Natural killer cell (primary cell): ENCODE results near the gene MYL10. TPM values are rescaled to one million over a fixed set of nuclear protein-coding genes. Genes with fewer than 3 reads are reported as not detected.

Source experiments
- ATAC-seq, 3 donors: fragments of 150-1000 bp in 2 of 3; fragments of 200-7000 bp in 1 of 3; cut with Tn5 transposase; 1 replicate in 1 of 3; 2 replicates in 2 of 3; pipeline ENCODE4 v1.10.0; 2021; ENCODE audit warnings: mild to moderate bottlenecking in 2 of 3, moderate library complexity in 2 of 3
- DNase-seq, 2 donors: peaks; one replicate each; pipeline versions ENCODE4 v3.0.0 to v3.0.0-alpha.2; 2013 to 2021; ENCODE audit warnings: mixed read lengths in 1 of 2
- H3K27ac ChIP-seq: one replicate; pipeline ENCODE4 v1.5.1; 2013; ENCODE audit warnings: mild to moderate bottlenecking, low read length
- H3K27me3 ChIP-seq: one replicate; pipeline ENCODE4 v1.6.1; 2013; ENCODE audit warnings: low read length; ENCODE audit not compliant: control insufficient read depth, insufficient read depth
- H3K36me3 ChIP-seq: one replicate; pipeline ENCODE4 v1.6.1; 2013; ENCODE audit warnings: low read length; ENCODE audit not compliant: control insufficient read depth, insufficient read depth
- H3K4me1 ChIP-seq: one replicate; pipeline ENCODE4 v1.6.1; 2013; ENCODE audit warnings: low read length; ENCODE audit not compliant: control insufficient read depth, insufficient read depth
- H3K4me3 ChIP-seq: one replicate; pipeline ENCODE4 v1.5.1; 2013; ENCODE audit warnings: low read length
- H3K9me3 ChIP-seq: one replicate; pipeline ENCODE4 v1.6.1; 2013; ENCODE audit warnings: low read length; ENCODE audit not compliant: control insufficient read depth, insufficient read depth
- H3K27ac Mint-ChIP-seq, 2 donors: one replicate each; pipeline ENCODE4 v1.8.0; 2022; ENCODE audit warnings: mild to moderate bottlenecking in 2 of 2, mixed read lengths in 2 of 2, moderate library complexity in 1 of 2
- H3K27me3 Mint-ChIP-seq, 2 donors: one replicate each; pipeline ENCODE4 v1.8.0; 2022; ENCODE audit warnings: low read depth in 2 of 2, mixed read lengths in 2 of 2
- H3K36me3 Mint-ChIP-seq: one replicate; pipeline ENCODE4 v1.8.0; 2022; ENCODE audit warnings: mixed read lengths
- H3K4me1 Mint-ChIP-seq, 2 donors: one replicate each; pipeline ENCODE4 v1.8.0; 2022; ENCODE audit warnings: mixed read lengths in 2 of 2
- H3K4me3 Mint-ChIP-seq: one replicate; pipeline ENCODE4 v1.8.0; 2022; ENCODE audit warnings: mild to moderate bottlenecking, moderate library complexity, mixed read lengths
- H3K9me3 Mint-ChIP-seq, 2 donors: one replicate each; pipeline ENCODE4 v1.8.0; 2022; ENCODE audit warnings: mixed read lengths in 2 of 2
- CTCF ChIP-seq: fragments of 200-600 bp; IDR thresholded peaks from one replicate; pipeline ENCODE4 v1.8.0; 2022; ENCODE audit warnings: antibody characterized with exemption
- WGBS: methylation state at CpG from one replicate; pipeline ENCODE4 v1.1.7; 2013; ENCODE audit warnings: missing lambda C conversion rate; ENCODE audit not compliant: insufficient coverage; 5-methylcytosine and 5-hydroxymethylcytosine counted together
- intact Hi-C: fragments of 100-400 bp; cut with micrococcal nuclease; formaldehyde crosslinking; loops from one replicate; pipeline ENCODE4 v1.14.2; 2022
- total RNA-seq, 4 donors: library from RNA; stranded (reverse); fragments of 120-200 nt in 1 of 4; gene quantifications; one replicate each; pipeline versions ENCODE4 v1.2.3 to v1.2.4, GENCODE V29; 2013 to 2022

MYL10 gene
- total RNA-seq, 3 donors from 2014 or later (not counting 1 experiment from before 2014, with no cell fraction given): not detected

GRCh38 chr7:101620991-101621390 lies 8.1 kb downstream of the MYL10 start:
- H3K36me3 ChIP-seq: no peaks in the 10 kb centered on the region
- no peaks in the 10 kb centered on the region for H3K4me1 ChIP-seq
- peaks cover 2% of the 10 kb centered on the region for H3K27me3 ChIP-seq
- no peak overlapping the region for H3K27ac ChIP-seq
- no peak overlapping the region for H3K4me3 Mint-ChIP-seq
- no peak for ATAC-seq
- H3K4me1 Mint-ChIP-seq: peaks cover 0 to 5% of the 10 kb centered on the region in 2 donors
- no peak overlapping the region for H3K4me3 ChIP-seq
- no peaks in the 10 kb centered on the region for H3K36me3 Mint-ChIP-seq
- H3K9me3 Mint-ChIP-seq: no peaks in the 10 kb centered on the region
- TF ChIP-seq CTCF: no peak
- WGBS: 83% methylated on average over 10 of the region's 10 CpGs
- intact Hi-C loops: no loop called here
- DNase-seq: no peak
- H3K9me3 ChIP-seq: no peaks in the 10 kb centered on the region
- H3K27me3 Mint-ChIP-seq: peaks cover 0 to 14% of the 10 kb centered on the region in 2 donors
- no peak overlapping the region for H3K27ac Mint-ChIP-seq

- no peak for TF ChIP-seq CTCF
- no peak for DNase-seq
- WGBS: 96% methylated on average over 4 of the region's 4 CpGs
- H3K27ac Mint-ChIP-seq: no peak overlapping the region
- Histone ChIP-seq H3K36me3 (no peaks in the 10 kb centered on the region), H3K4me3 (no peak overlapping the region), H3K27ac (no peak overlapping the region), H3K9me3 (no peaks in the 10 kb centered on the region), H3K27me3 (peaks cover 2% of the 10 kb centered on the region), H3K4me1 (no peaks in the 10 kb centered on the region)
- ATAC-seq: no peak
- intact Hi-C loops: no loop called here
- peaks cover 0 to 9% of the 10 kb centered on the region in 2 donors for H3K27me3 Mint-ChIP-seq
- H3K9me3 Mint-ChIP-seq: no peaks in the 10 kb centered on the region
- no peaks in the 10 kb centered on the region for H3K4me1 Mint-ChIP-seq
- H3K36me3 Mint-ChIP-seq: no peaks in the 10 kb centered on the region
- H3K4me3 Mint-ChIP-seq: no peak overlapping the region
Observed at GRCh38 chr7:101620395-101620794, 8.7 kb downstream of the MYL10 start.

GRCh38 chr7:101618916-101619315 lies 10.2 kb downstream of the MYL10 start:
- no peak overlapping the region for H3K4me3 Mint-ChIP-seq
- Histone ChIP-seq H3K36me3 (no peaks in the 10 kb centered on the region), H3K4me3 (no peak overlapping the region), H3K4me1 (no peaks in the 10 kb centered on the region), H3K27ac (no peak overlapping the region), H3K9me3 (no peaks in the 10 kb centered on the region), H3K27me3 (no peaks in the 10 kb centered on the region)
- ATAC-seq (no peak), DNase-seq (no peak)
- no peaks in the 10 kb centered on the region for H3K36me3 Mint-ChIP-seq
- no peak overlapping the region for H3K27ac Mint-ChIP-seq
- 81% methylated on average over 8 of the region's 8 CpGs for WGBS
- H3K27me3 Mint-ChIP-seq: peaks cover 0 to 5% of the 10 kb centered on the region in 2 donors
- no peaks in the 10 kb centered on the region for H3K4me1 Mint-ChIP-seq
- no peaks in the 10 kb centered on the region for H3K9me3 Mint-ChIP-seq
- intact Hi-C loops: no loop called here
- no peak for TF ChIP-seq CTCF

GRCh38 chr7:101618207-101618839 lies 10.8 kb downstream of the MYL10 start:
- no peaks in the 10 kb centered on the region for H3K36me3 Mint-ChIP-seq
- intact Hi-C loops: no loop called here
- no peak overlapping the region for H3K27ac Mint-ChIP-seq
- H3K27ac ChIP-seq: no peak overlapping the region
- WGBS: 85% methylated on average over 20 of the region's 20 CpGs
- no peaks in the 10 kb centered on the region for H3K9me3 ChIP-seq
- no peaks in the 10 kb centered on the region for H3K27me3 ChIP-seq
- no peaks in the 10 kb centered on the region for H3K36me3 ChIP-seq
- ATAC-seq (no peak), DNase-seq (no peak)
- no peak overlapping the region for H3K4me3 ChIP-seq
- TF ChIP-seq CTCF: no peak
- no peaks in the 10 kb centered on the region for H3K4me1 ChIP-seq
- H3K9me3 Mint-ChIP-seq: no peaks in the 10 kb centered on the region
- no peaks in the 10 kb centered on the region for H3K4me1 Mint-ChIP-seq
- H3K4me3 Mint-ChIP-seq: no peak overlapping the region
- H3K27me3 Mint-ChIP-seq: peaks cover 0 to 5% of the 10 kb centered on the region in 2 donors
